Measurements from ENCODE around the gene EHD2. TPM values are rescaled to one million over a fixed set of nuclear protein-coding genes. Genes with fewer than 3 reads are reported as not detected.

Gene EHD2
- total and polyA plus RNA-seq, 2 experiments from 2014 or later: 163 to 498 TPM

DNA sequence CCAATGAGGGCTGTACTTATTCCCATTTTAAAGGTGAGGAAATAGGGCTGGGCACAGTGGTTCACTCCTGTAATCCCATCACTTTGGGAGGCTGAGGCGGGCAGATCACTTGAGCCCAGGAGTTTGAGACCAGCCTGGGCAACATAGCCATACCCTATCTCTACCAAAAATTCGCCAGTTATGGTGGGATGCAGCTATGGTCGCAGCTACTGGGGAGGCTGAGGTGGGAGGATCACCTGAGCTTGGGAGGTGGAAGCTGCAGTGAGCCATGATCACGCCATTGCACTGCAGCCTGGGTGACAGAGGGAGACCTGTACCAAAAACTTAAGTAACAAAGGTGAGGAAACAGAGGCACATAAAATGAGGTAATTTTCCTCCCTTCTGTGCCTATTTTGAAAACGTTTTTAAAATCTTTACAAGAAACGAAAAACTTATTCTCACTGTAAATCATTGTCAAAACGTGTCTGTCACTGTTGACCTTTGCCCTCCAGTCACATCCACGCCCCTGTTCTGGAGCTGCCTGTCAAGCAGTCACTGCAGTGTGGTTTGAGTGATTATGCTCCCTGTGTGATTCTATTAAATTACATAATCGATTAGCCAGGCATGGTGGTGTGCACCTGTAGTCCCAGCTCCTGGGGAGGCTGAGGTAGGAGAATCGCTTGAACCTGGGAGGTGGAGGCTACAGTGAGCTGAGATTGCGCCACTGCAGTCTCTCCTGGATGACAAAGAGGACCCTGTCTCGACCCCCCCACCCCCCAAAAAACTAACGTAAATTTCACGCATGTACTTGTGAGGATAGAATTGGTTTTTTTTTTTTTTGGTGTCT lies 44.6 kb downstream of the EHD2 start:
- WGBS, 2 experiments (ENCODE audit: low coverage in 1 of 2, low lambda C conversion rate in 2 of 2, missing lambda C conversion rate in 2 of 2): 84% methylated on average over 14 of the region's 14 CpGs
- H3K79me2 ChIP-seq (ENCODE audit: insufficient read depth): no peaks in the 10 kb centered on the region
- peaks cover 24% of the 10 kb centered on the region; the same call in 1 of the 2 replicates for H3K36me3 ChIP-seq (ENCODE audit: low read depth)

DNA sequence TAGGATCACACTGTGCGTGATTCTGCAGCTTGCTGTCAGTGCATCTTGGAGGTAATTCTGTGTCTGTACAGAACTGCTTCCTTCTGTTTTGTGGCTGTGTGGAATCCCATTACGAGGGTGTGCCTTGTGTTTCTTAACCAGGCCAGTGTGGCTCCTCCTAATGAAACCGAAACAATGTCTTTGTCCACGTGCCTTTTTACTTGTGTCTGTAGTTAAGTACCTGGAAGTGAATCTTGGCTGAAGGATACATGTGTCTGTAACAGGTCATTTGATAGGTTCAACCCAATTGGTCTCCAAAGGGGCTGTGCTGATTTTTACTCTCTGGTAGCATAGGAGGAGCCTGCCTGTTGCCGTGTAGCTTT lies 45.2 kb downstream of the EHD2 start:
- H3K79me2 ChIP-seq (ENCODE audit: insufficient read depth): no peaks in the 10 kb centered on the region
- no peak for DNase-seq
- no peaks in the 10 kb centered on the region for H4K20me1 ChIP-seq (ENCODE audit: insufficient read depth)
- H3K4me1 ChIP-seq (ENCODE audit: insufficient read depth): no peaks in the 10 kb centered on the region
- no peak overlapping the region for H3K4me2 ChIP-seq (ENCODE audit: unreplicated experiment)
- H3K9ac ChIP-seq: no peak overlapping the region
- peaks cover 22% of the 10 kb centered on the region; the same call in 1 of the 2 replicates for H3K36me3 ChIP-seq (ENCODE audit: low read depth)
- no peaks in the 10 kb centered on the region for H3K9me3 ChIP-seq (ENCODE audit: low read depth)
- no peak overlapping the region for H2AFZ ChIP-seq
- H3K27me3 ChIP-seq (replicated peaks; ENCODE audit: insufficient read depth): no peaks in the 10 kb centered on the region
- no peak overlapping the region for H3K4me3 ChIP-seq
- peaks cover 6% of the 10 kb centered on the region; the same call in 1 of the 2 replicates for H3F3A ChIP-seq (ENCODE audit: insufficient read depth)
- no peaks in the 10 kb centered on the region for H3K9me2 ChIP-seq (ENCODE audit: insufficient read depth)
- WGBS, 2 experiments (ENCODE audit: low coverage in 1 of 2, low lambda C conversion rate in 2 of 2, missing lambda C conversion rate in 2 of 2): 84 to 87% methylated on average over 5 of the region's 5 CpGs
- no peak overlapping the region for H3K27ac ChIP-seq
- in situ Hi-C loops (cut with MboI): no loop called here
- no peak for TF ChIP-seq EZH2 (IDR thresholded peaks at IDR 0.05; ENCODE audit: insufficient read depth, poor library complexity, severe bottlenecking)
- no peak for TF ChIP-seq EZH2phosphoT487 (IDR thresholded peaks at IDR 0.05; ENCODE audit: insufficient read depth, low read depth)

More for the DNA sequence above, 44.6 kb downstream of the EHD2 start:
- Histone ChIP-seq H3K9me2 (ENCODE audit: insufficient read depth) (no peaks in the 10 kb centered on the region), H2AFZ (no peak overlapping the region), H3F3A (ENCODE audit: insufficient read depth) (peaks cover 6% of the 10 kb centered on the region; the same call in 1 of the 2 replicates), H3K27me3 (replicated peaks; ENCODE audit: insufficient read depth) (no peaks in the 10 kb centered on the region), H3K4me2 (ENCODE audit: unreplicated experiment) (no peak overlapping the region), H3K9me3 (ENCODE audit: low read depth) (no peaks in the 10 kb centered on the region), H3K4me3 (no peak overlapping the region), H3K4me1 (ENCODE audit: insufficient read depth) (no peaks in the 10 kb centered on the region), H4K20me1 (ENCODE audit: insufficient read depth) (no peaks in the 10 kb centered on the region), H3K27ac (no peak overlapping the region), H3K9ac (no peak overlapping the region)
- in situ Hi-C loops (cut with MboI): no loop called here
- DNase-seq: no peak
- no peak for TF ChIP-seq EZH2phosphoT487 (IDR thresholded peaks at IDR 0.05; ENCODE audit: insufficient read depth, low read depth)
- TF ChIP-seq EZH2 (IDR thresholded peaks at IDR 0.05; ENCODE audit: insufficient read depth, poor library complexity, severe bottlenecking): no peak

DNA sequence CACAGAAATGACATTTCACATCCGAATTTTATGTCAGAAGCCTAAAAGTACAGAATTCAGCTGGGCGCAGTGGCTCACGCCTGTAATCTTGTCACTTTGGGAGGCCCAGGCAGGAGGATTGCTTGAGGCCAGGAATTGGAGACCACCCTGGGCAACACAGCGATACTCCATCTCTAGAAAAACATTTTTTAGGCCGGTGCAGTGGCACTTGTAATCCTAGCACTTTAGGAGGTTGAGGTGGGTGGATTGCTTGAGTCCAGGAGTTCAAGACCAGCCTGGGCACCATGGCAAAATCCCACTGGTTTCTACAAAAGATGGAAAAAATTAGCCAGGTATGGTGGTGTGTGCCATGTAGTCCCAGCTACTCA lies 47.4 kb downstream of the EHD2 start:
- Histone ChIP-seq H4K20me1 (ENCODE audit: insufficient read depth) (no peaks in the 10 kb centered on the region), H3K4me1 (ENCODE audit: insufficient read depth) (no peaks in the 10 kb centered on the region), H3K4me2 (ENCODE audit: unreplicated experiment) (no peak overlapping the region), H3K9me2 (ENCODE audit: insufficient read depth) (no peaks in the 10 kb centered on the region), H3K27me3 (replicated peaks; ENCODE audit: insufficient read depth) (no peaks in the 10 kb centered on the region), H3K9me3 (ENCODE audit: low read depth) (no peaks in the 10 kb centered on the region), H3K36me3 (ENCODE audit: low read depth) (peaks cover 17% of the 10 kb centered on the region; the same call in 1 of the 2 replicates), H3K27ac (no peak overlapping the region), H3K79me2 (ENCODE audit: insufficient read depth) (no peaks in the 10 kb centered on the region), H3K9ac (no peak overlapping the region), H3K4me3 (no peak overlapping the region), H3F3A (ENCODE audit: insufficient read depth) (peaks cover 6% of the 10 kb centered on the region; the same call in 1 of the 2 replicates), H2AFZ (no peak overlapping the region)
- DNase-seq: no peak
- TF ChIP-seq EZH2 (IDR thresholded peaks at IDR 0.05; ENCODE audit: insufficient read depth, poor library complexity, severe bottlenecking) (no peak), EZH2phosphoT487 (IDR thresholded peaks at IDR 0.05; ENCODE audit: insufficient read depth, low read depth) (no peak)
- 88 to 90% methylated on average over 5 of the region's 5 CpGs for WGBS, 2 experiments (ENCODE audit: low coverage in 1 of 2, low lambda C conversion rate in 2 of 2, missing lambda C conversion rate in 2 of 2)
- in situ Hi-C loops (cut with MboI): no loop called here

GRCh38 chr19:47761566-47761965 lies 48.3 kb downstream of the EHD2 start:
- H3K36me3 ChIP-seq (ENCODE audit: low read depth): peaks cover 17% of the 10 kb centered on the region; the same call in 1 of the 2 replicates
- peaks cover 6% of the 10 kb centered on the region; the same call in 1 of the 2 replicates for H3F3A ChIP-seq (ENCODE audit: insufficient read depth)
- no peak overlapping the region for H3K27ac ChIP-seq
- no peaks in the 10 kb centered on the region for H3K4me1 ChIP-seq (ENCODE audit: insufficient read depth)
- H3K79me2 ChIP-seq (ENCODE audit: insufficient read depth): no peaks in the 10 kb centered on the region
- in situ Hi-C loops (cut with MboI): no loop called here
- H3K4me3 ChIP-seq: no peak overlapping the region
- WGBS, 2 experiments (ENCODE audit: low coverage in 1 of 2, low lambda C conversion rate in 2 of 2, missing lambda C conversion rate in 2 of 2): 68 to 70% methylated on average over 5 of the region's 5 CpGs
- H3K4me2 ChIP-seq (ENCODE audit: unreplicated experiment): no peak overlapping the region
- no peak overlapping the region for H3K9ac ChIP-seq
- no peak for DNase-seq
- no peaks in the 10 kb centered on the region for H3K9me3 ChIP-seq (ENCODE audit: low read depth)
- no peaks in the 10 kb centered on the region for H3K9me2 ChIP-seq (ENCODE audit: insufficient read depth)
- TF ChIP-seq EZH2phosphoT487 (IDR thresholded peaks at IDR 0.05; ENCODE audit: insufficient read depth, low read depth): no peak
- no peak for TF ChIP-seq EZH2 (IDR thresholded peaks at IDR 0.05; ENCODE audit: insufficient read depth, poor library complexity, severe bottlenecking)
- H2AFZ ChIP-seq: no peak overlapping the region
- H3K27me3 ChIP-seq (replicated peaks; ENCODE audit: insufficient read depth): no peaks in the 10 kb centered on the region
- no peaks in the 10 kb centered on the region for H4K20me1 ChIP-seq (ENCODE audit: insufficient read depth)
